ENCODE data around the gene HABP2.

HABP2 gene

GRCh38 chr10:113621799-113622198 is 68.9 kb downstream of the HABP2 start:
- no peak overlapping the region for H3K4me3 ChIP-seq (ENCODE audit: low read depth, low read length)
- TF ChIP-seq, protein P1, sequence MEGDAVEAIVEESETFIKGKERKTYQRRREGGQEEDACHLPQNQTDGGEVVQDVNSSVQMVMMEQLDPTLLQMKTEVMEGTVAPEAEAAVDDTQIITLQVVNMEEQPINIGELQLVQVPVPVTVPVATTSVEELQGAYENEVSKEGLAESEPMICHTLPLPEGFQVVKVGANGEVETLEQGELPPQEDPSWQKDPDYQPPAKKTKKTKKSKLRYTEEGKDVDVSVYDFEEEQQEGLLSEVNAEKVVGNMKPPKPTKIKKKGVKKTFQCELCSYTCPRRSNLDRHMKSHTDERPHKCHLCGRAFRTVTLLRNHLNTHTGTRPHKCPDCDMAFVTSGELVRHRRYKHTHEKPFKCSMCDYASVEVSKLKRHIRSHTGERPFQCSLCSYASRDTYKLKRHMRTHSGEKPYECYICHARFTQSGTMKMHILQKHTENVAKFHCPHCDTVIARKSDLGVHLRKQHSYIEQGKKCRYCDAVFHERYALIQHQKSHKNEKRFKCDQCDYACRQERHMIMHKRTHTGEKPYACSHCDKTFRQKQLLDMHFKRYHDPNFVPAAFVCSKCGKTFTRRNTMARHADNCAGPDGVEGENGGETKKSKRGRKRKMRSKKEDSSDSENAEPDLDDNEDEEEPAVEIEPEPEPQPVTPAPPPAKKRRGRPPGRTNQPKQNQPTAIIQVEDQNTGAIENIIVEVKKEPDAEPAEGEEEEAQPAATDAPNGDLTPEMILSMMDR (IDR thresholded peaks at IDR 0.05; ENCODE audit: control insufficient read depth, extremely low read depth, insufficient read depth), result no peak
- DNase-seq (ENCODE audit: low read depth), result no peak

DNA sequence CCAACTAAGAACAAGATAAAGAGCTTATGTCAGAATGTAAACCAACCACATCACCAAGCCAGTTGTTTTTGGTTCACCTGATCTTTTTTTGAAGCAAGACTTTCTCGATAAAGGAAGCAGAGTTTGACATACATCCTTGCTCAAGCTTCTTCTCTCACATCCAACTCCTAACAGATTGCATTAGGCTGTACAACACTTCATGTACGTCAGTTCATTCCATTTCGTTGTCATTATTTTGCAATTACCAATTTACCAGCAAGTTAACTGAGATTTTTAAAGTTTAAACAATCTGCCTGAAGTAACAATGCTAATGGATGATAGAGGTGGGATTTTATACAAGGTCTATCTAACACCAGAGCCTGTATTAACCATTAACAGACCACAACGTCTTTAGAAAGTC is 70.0 kb downstream of the HABP2 start:
- no peak overlapping the region for H3K4me3 ChIP-seq (ENCODE audit: low read depth, low read length)
- DNase-seq (ENCODE audit: low read depth), result no peak
- TF ChIP-seq, protein P1 (IDR thresholded peaks at IDR 0.05; ENCODE audit: control insufficient read depth, extremely low read depth, insufficient read depth), result no peak

- DNase-seq (ENCODE audit: low read depth), result no peak
- no peak overlapping the region for H3K4me3 ChIP-seq (ENCODE audit: low read depth, low read length)
- TF ChIP-seq, protein P1 (IDR thresholded peaks at IDR 0.05; ENCODE audit: control insufficient read depth, extremely low read depth, insufficient read depth), result no peak
Observed at GRCh38 chr10:113625461-113626186, 72.8 kb downstream of the HABP2 start.

DNA sequence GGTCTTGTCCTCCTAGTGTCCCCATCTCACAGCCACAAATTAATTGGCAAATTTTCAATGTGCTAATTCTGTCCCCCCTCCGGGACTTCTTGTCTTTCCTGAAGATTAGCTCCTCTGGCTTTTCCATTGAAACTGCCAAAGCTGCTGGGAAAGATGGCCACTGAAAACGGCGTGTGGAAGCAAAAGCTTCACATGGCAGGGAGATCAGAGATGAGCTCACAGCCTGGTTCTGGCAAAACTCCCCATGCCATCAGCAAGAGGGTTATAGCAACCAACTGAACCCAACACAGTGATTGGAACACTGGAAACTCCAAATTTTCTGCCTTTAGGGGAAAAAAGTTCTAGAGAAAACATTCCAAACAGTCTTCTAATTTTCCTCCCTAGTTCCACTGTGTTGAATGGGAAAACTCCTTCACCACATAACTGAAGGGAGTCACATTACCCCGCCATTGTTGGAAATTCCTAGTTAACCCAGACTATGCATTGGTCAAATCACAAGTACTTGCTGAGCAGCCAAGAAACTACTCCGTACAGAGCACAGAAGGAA is 74.0 kb downstream of the HABP2 start:
- TF ChIP-seq, protein P1 (IDR thresholded peaks at IDR 0.05; ENCODE audit: control insufficient read depth, extremely low read depth, insufficient read depth), result no peak
- no peak overlapping the region for H3K4me3 ChIP-seq (ENCODE audit: low read depth, low read length)

DNA sequence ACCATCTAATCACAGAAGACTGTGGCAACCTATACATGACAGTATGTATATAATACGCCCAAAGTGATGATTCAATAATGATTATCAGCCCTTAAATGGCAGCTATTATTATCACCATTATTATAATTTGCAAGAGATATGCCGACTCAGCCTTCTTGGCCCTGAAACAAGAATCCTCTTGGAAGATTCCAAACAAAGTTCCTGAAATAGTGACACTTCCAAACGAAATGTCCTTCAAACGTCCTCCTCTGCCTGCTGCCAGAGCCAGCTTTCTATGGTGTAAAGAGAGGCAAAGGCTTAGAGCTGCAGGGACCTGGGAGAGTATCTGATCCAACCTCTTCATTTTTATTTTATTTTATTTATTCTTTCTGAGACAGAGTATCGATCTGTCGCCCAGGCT is 75.0 kb downstream of the HABP2 start:
- no peak overlapping the region for H3K4me3 ChIP-seq (ENCODE audit: low read depth, low read length)
- TF ChIP-seq, protein P1 (IDR thresholded peaks at IDR 0.05; ENCODE audit: control insufficient read depth, extremely low read depth, insufficient read depth), result no peak
- DNase-seq (ENCODE audit: low read depth), result no peak

More for the DNA sequence above, 74.0 kb downstream of the HABP2 start:
- no peak for DNase-seq (ENCODE audit: low read depth)

DNA sequence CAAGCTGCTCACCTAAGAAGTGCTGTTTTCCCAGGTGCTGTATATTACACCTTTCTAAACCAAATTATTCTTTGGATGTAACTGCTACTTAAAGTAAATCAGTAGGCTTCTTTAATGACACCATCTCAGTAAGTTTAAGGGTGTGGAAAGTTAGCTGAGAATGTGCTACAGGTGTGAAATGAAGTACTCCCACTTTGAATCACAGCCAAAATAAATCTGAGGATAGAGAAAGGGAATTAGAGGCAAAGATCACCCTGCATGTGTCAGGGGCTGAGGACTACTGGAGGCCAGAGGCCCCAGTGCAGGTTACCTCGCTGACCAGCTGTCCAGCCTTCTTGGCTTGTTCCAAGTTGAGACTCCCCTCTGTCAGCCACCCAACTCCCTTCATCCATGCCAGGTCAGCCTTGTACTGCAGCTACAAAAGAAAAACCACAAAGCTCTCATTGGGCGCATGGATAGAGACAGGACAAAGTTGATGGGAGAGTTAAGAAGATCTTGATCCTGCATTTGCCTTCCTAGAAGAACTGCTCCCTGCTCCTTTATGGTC is 75.8 kb downstream of the HABP2 start:
- no peak for DNase-seq (ENCODE audit: low read depth)
- H3K4me3 ChIP-seq (ENCODE audit: low read depth, low read length), result no peak overlapping the region
- TF ChIP-seq, protein P1 (IDR thresholded peaks at IDR 0.05; ENCODE audit: control insufficient read depth, extremely low read depth, insufficient read depth), result no peak

Data from LNCaP clone FGC (cell line).